Measurements from ENCODE around the gene METTL25B. TPM values are rescaled to one million over a fixed set of nuclear protein-coding genes. Genes with fewer than 3 reads are reported as not detected.

Gene METTL25B
- total and polyA plus RNA-seq, 2 donors (not counting 1 experiment from before 2014, with no cell fraction given), result 78.3 to 81.1 TPM

DNA sequence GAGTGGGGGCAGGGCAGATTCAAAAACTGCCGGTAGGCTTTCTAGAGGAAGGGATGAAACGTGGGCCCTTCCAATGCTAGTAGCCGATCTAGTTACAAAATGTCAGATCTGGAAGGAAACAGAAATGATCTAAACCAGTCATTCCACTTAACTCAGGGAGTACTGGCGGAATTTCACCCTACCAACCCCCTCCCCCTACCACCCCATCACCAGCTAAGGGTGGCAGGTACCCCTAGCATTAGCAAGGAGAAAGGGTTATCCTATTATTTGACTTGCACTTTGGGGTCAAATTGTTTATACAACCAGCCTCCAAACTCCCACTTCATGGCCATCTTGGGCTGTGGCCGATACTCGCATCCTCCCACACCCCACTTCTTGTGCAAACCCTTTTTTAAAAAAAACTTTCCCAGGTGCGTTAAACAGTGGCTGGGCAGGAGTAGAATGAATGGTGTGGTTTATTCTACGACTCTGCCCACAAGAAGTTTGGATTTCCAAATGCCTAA is 13.3 kb downstream of the METTL25B start:
- Histone ChIP-seq H3K4me3 (ENCODE audit: control extremely low read depth in 1 of 5, extremely low read depth in 1 of 5, insufficient read depth in 1 of 5, low read depth in 2 of 5, low read length in 4 of 5) (peak overlapping the region; percentile 23 to 85 (median 51)), H4K20me1 (ENCODE audit: control insufficient read depth, insufficient read depth, low read length, poor library complexity, severe bottlenecking) (no peaks in the 10 kb centered on the region), H3K27ac (ENCODE audit: low read length in 2 of 2) (peak overlapping the region; percentile 77 to 95), H3K4me1 (ENCODE audit: control insufficient read depth in 2 of 2, insufficient read depth in 2 of 2, low read length in 2 of 2) (peaks cover 19 to 27% of the 10 kb centered on the region in 2 donors), H2AFZ (ENCODE audit: insufficient read depth, low read depth, low read length, poor library complexity, severe bottlenecking) (peak overlapping the region; percentile 86), H3K9ac (ENCODE audit: low read length) (peak overlapping the region; percentile 75), H3K9me3 (ENCODE audit: control extremely low read depth in 1 of 3, control insufficient read depth in 2 of 3, insufficient read depth in 1 of 3, low read length in 2 of 3) (no peaks in the 10 kb centered on the region), H3K4me2 (replicated peaks; ENCODE audit: low read depth, low read length, poor library complexity, severe bottlenecking) (peak overlapping the region; percentile 84), H3K36me3 (replicated peaks in 1 of 2; ENCODE audit: control extremely low read depth in 1 of 2, control insufficient read depth in 1 of 2, extremely low read depth in 1 of 2, insufficient read depth in 2 of 2, low read length in 1 of 2) (peaks cover 0 to 41% of the 10 kb centered on the region in 2 experiments), H3K27me3 (replicated peaks in 1 of 4; ENCODE audit: control extremely low read depth in 1 of 4, control insufficient read depth in 3 of 4, insufficient read depth in 4 of 4, low read length in 3 of 4) (no peaks in the 10 kb centered on the region), H3K79me2 (ENCODE audit: control insufficient read depth, insufficient read depth, low read length) (peaks cover 27% of the 10 kb centered on the region)
- peaks cover 40% of the 10 kb centered on the region for H3K4me1 Mint-ChIP-seq
- H3K27ac Mint-ChIP-seq, result peak overlapping the region; percentile 98
- 10% methylated on average over 3 of the region's 8 CpGs for WGBS (ENCODE audit: insufficient coverage)
- peaks cover 2% of the 10 kb centered on the region for H3K9me3 Mint-ChIP-seq (ENCODE audit: insufficient read depth)
- H3K4me3 Mint-ChIP-seq, result peak overlapping the region; percentile 96
- ChIA-PET POLR2A (interaction anchor here (0.9 to 2.8 kb wide), 7 partner anchors 10 to 240 kb away, joined by 3 to 43 read pairs (median 7); partner anchors contain the start of genes HDGF, ISG20L2, METTL25B and PRCC), CTCF (interaction anchor here (0.8 to 5.1 kb wide), 9 partner anchors 11 to 115 kb away, joined by 3 to 43 read pairs (median 5); partner anchors contain the start of genes ISG20L2, METTL25B and PRCC)
- ATAC-seq (ENCODE audit: low read depth) (no peak), DNase-seq (no peak)
- TF ChIP-seq, protein P1, sequence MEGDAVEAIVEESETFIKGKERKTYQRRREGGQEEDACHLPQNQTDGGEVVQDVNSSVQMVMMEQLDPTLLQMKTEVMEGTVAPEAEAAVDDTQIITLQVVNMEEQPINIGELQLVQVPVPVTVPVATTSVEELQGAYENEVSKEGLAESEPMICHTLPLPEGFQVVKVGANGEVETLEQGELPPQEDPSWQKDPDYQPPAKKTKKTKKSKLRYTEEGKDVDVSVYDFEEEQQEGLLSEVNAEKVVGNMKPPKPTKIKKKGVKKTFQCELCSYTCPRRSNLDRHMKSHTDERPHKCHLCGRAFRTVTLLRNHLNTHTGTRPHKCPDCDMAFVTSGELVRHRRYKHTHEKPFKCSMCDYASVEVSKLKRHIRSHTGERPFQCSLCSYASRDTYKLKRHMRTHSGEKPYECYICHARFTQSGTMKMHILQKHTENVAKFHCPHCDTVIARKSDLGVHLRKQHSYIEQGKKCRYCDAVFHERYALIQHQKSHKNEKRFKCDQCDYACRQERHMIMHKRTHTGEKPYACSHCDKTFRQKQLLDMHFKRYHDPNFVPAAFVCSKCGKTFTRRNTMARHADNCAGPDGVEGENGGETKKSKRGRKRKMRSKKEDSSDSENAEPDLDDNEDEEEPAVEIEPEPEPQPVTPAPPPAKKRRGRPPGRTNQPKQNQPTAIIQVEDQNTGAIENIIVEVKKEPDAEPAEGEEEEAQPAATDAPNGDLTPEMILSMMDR (IDR thresholded peaks at IDR 0.05), result no peak
- no peak for TF ChIP-seq EZH2 (IDR thresholded peaks at IDR 0.05; ENCODE audit: borderline replicate concordance, insufficient read depth, low read depth, low read length, poor library complexity, severe bottlenecking)
- no peaks in the 10 kb centered on the region for H3K27me3 Mint-ChIP-seq
- intact Hi-C loops (cut with micrococcal nuclease), result loop anchor here (1.0 kb wide), 3 partner anchors 10 to 26 kb away; partner anchors contain the start of genes HDGF, ISG20L2, METTL25B and PRCC

DNA sequence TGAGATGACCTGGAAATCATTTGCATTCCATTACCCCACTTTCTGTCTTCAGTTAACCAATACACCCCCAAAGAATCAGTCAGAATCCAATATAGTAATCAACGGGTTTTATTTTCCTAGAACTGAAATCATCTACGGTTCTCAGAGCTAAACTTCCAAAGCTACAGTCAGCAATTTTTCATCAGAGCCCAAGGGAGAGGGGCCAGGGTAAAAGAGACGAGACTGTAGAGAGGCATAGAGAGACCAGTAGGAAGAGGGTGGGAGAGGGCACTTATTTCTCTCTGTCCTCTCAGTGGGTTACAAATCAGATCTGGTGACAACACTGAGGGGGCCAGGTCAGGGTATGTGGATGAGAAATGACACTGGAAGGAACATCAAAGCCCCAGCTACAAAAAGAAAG is 13.7 kb downstream of the METTL25B start:
- Histone ChIP-seq H3K9me3 (ENCODE audit: control extremely low read depth in 1 of 3, control insufficient read depth in 2 of 3, insufficient read depth in 1 of 3, low read length in 2 of 3) (no peaks in the 10 kb centered on the region), H3K36me3 (replicated peaks in 1 of 2; ENCODE audit: control extremely low read depth in 1 of 2, control insufficient read depth in 1 of 2, extremely low read depth in 1 of 2, insufficient read depth in 2 of 2, low read length in 1 of 2) (peaks cover 0 to 37% of the 10 kb centered on the region in 2 experiments), H3K27ac (ENCODE audit: low read length in 2 of 2) (peak overlapping the region in 1 of 2 donors; percentile 95), H3K4me1 (ENCODE audit: control insufficient read depth in 2 of 2, insufficient read depth in 2 of 2, low read length in 2 of 2) (peaks cover 22 to 31% of the 10 kb centered on the region in 2 donors), H2AFZ (ENCODE audit: insufficient read depth, low read depth, low read length, poor library complexity, severe bottlenecking) (no peak overlapping the region), H3K79me2 (ENCODE audit: control insufficient read depth, insufficient read depth, low read length) (peaks cover 32% of the 10 kb centered on the region), H3K27me3 (replicated peaks in 1 of 4; ENCODE audit: control extremely low read depth in 1 of 4, control insufficient read depth in 3 of 4, insufficient read depth in 4 of 4, low read length in 3 of 4) (no peaks in the 10 kb centered on the region), H3K4me3 (ENCODE audit: control extremely low read depth in 1 of 5, extremely low read depth in 1 of 5, insufficient read depth in 1 of 5, low read depth in 2 of 5, low read length in 4 of 5) (peak overlapping the region in 1 of 5 experiments; percentile 51), H3K9ac (ENCODE audit: low read length) (no peak overlapping the region), H3K4me2 (replicated peaks; ENCODE audit: low read depth, low read length, poor library complexity, severe bottlenecking) (peak overlapping the region; percentile 84), H4K20me1 (ENCODE audit: control insufficient read depth, insufficient read depth, low read length, poor library complexity, severe bottlenecking) (no peaks in the 10 kb centered on the region)
- intact Hi-C loops (cut with micrococcal nuclease), result no loop called here
- no CpG with 5 or more reads among the region's 3 CpGs for WGBS (ENCODE audit: insufficient coverage)
- ATAC-seq (ENCODE audit: low read depth) (no peak), DNase-seq (no peak)
- H3K9me3 Mint-ChIP-seq (ENCODE audit: insufficient read depth), result peaks cover 2% of the 10 kb centered on the region
- H3K4me1 Mint-ChIP-seq, result peaks cover 44% of the 10 kb centered on the region
- peak overlapping the region; percentile 98 for H3K27ac Mint-ChIP-seq
- peak overlapping the region; percentile 96 for H3K4me3 Mint-ChIP-seq
- no peak for TF ChIP-seq EZH2 (IDR thresholded peaks at IDR 0.05; ENCODE audit: borderline replicate concordance, insufficient read depth, low read depth, low read length, poor library complexity, severe bottlenecking)
- TF ChIP-seq, protein P1 (IDR thresholded peaks at IDR 0.05), result no peak
- H3K27me3 Mint-ChIP-seq, result no peaks in the 10 kb centered on the region
- CTCF ChIA-PET, result interaction anchor here (2.4 to 5.1 kb wide), 2 partner anchors 16 to 25 kb away, joined by 18 to 43 read pairs; partner anchors contain the start of gene PRCC
- POLR2A ChIA-PET, result interaction anchor here (1.5 to 2.8 kb wide), 3 partner anchors 9 to 25 kb away, joined by 5 to 43 read pairs (median 39); partner anchors contain the start of genes HDGF, ISG20L2, METTL25B and PRCC

Data from B cell (primary cell).